Ishikawa (cell line): ENCODE measurements around the gene PLXNA2.

Experiments
- EGR1 ChIP-seq: IDR thresholded peaks from 2 replicates; pipeline ENCODE4 v1.6.1; 2012
- EP300 ChIP-seq: IDR thresholded peaks from 2 replicates; pipeline ENCODE4 v1.6.1; 2012; ENCODE audit warnings: borderline replicate concordance
- MAX ChIP-seq: IDR thresholded peaks from 2 replicates; pipeline ENCODE4 v1.6.1; 2012
- NFIC ChIP-seq: IDR thresholded peaks from 2 replicates; pipeline ENCODE4 v1.6.1; 2012
- RAD21 ChIP-seq: IDR thresholded peaks from 2 replicates; pipeline ENCODE4 v1.6.1; 2012; ENCODE audit warnings: low read depth
- TEAD4 ChIP-seq: IDR thresholded peaks from 2 replicates; pipeline ENCODE4 v1.6.1; 2012
- YY1 ChIP-seq: IDR thresholded peaks from 2 replicates; pipeline ENCODE4 v1.6.1; 2012; ENCODE audit warnings: low read depth
- ZBTB7A ChIP-seq: IDR thresholded peaks from 2 replicates; pipeline ENCODE4 v1.6.1; 2012; ENCODE audit warnings: low read depth

GRCh38 chr1:208068407-208068806 is 175.8 kb downstream of the PLXNA2 start:
- TF ChIP-seq NFIC (no peak), EP300 (no peak), YY1 (no peak), RAD21 (no peak), MAX (no peak), TEAD4 (no peak), ZBTB7A (no peak), EGR1 (no peak)
